Breast epithelium (tissue), 3 donors: ENCODE measurements around the gene NET1.

Experiments
- POLR2A ChIP-seq: fragments of 450-650 bp; IDR thresholded peaks from one replicate; pipeline ENCODE4 v1.6.1; 2016; ENCODE audit warnings: antibody characterized with exemption, mild to moderate bottlenecking, moderate library complexity
- TF ChIP-seq, protein P1 (sequence below), 3 donors: fragments of 450-650 bp; IDR thresholded peaks; one replicate each; pipeline ENCODE4 v1.5.1; 2016 to 2017; ENCODE audit warnings: antibody characterized with exemption in 3 of 3, mild to moderate bottlenecking in 3 of 3, moderate library complexity in 3 of 3

DNA sequence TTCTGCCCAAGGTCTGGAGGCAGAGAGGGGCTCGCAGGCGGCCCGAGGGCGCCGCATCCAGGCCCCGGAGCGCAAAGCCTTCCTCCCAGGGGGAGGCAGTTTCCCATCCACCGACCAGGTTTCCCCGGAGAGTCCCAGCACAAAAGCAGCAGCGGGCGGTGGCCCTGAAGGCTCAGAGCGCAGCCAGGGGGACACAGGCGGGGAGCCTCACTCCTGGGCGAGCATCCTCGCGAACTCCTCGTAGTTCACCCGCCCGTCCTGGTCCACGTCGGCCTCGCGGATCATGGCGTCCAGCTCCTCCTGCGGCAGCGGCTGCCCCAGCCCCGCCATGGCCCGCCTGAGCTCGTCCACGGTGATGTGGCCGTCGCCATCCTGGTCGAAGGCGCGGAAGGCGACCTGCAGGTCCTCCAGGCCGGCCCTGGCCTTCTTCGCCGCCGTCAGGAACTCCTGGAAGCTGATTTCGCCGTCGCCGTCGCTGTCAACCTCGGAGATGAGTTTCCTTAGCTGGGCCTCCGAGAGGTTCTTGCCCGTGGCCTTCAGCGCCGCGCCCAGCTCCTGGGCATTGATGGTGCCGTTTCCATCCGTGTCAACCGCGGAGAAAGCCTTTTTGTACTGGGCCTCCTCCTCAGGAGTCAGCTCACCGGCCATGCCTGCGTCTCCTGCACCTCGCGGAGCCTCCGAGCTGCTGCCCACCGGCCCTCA lies 86.6 kb downstream of the NET1 start:
- TF ChIP-seq, protein P1, sequence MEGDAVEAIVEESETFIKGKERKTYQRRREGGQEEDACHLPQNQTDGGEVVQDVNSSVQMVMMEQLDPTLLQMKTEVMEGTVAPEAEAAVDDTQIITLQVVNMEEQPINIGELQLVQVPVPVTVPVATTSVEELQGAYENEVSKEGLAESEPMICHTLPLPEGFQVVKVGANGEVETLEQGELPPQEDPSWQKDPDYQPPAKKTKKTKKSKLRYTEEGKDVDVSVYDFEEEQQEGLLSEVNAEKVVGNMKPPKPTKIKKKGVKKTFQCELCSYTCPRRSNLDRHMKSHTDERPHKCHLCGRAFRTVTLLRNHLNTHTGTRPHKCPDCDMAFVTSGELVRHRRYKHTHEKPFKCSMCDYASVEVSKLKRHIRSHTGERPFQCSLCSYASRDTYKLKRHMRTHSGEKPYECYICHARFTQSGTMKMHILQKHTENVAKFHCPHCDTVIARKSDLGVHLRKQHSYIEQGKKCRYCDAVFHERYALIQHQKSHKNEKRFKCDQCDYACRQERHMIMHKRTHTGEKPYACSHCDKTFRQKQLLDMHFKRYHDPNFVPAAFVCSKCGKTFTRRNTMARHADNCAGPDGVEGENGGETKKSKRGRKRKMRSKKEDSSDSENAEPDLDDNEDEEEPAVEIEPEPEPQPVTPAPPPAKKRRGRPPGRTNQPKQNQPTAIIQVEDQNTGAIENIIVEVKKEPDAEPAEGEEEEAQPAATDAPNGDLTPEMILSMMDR (IDR thresholded peaks at IDR 0.05): no peak
- no peak for TF ChIP-seq POLR2A
